Liver (tissue), 9 donors: ENCODE data around the gene FGF14. TPM values are rescaled to one million over a fixed set of nuclear protein-coding genes. Genes with fewer than 3 reads are reported as not detected.

Source experiments
- DNase-seq: peaks from one replicate; pipeline ENCODE4 v3.0.0-alpha.2; 2017; ENCODE audit warnings: low spot score
- H3K27ac ChIP-seq, 2 donors: one replicate each; pipeline ENCODE4 v1.7.0; 2013; ENCODE audit warnings: inconsistent platforms in 2 of 2, low read length in 2 of 2, control low read depth in 1 of 2, low read depth in 1 of 2, mild to moderate bottlenecking in 1 of 2
- H3K27me3 ChIP-seq, 4 donors: one replicate each; pipeline versions ENCODE4 v1.6.1 to v1.7.0; 2013; ENCODE audit warnings: low read length in 3 of 4, inconsistent platforms in 1 of 4, mild to moderate bottlenecking in 1 of 4, moderate library complexity in 1 of 4; ENCODE audit not compliant: control insufficient read depth in 4 of 4, insufficient read depth in 4 of 4
- H3K36me3 ChIP-seq, 4 donors: one replicate each; pipeline versions ENCODE4 v1.6.1 to v1.7.0; 2013; ENCODE audit warnings: low read length in 3 of 4, mild to moderate bottlenecking in 3 of 4, low read depth in 1 of 4, moderate library complexity in 1 of 4; ENCODE audit not compliant: control insufficient read depth in 4 of 4, insufficient read depth in 3 of 4
- H3K4me1 ChIP-seq, 4 donors: one replicate each; pipeline versions ENCODE4 v1.6.1 to v1.7.0; 2013; ENCODE audit warnings: low read length in 3 of 4, mild to moderate bottlenecking in 3 of 4, moderate library complexity in 1 of 4; ENCODE audit not compliant: control insufficient read depth in 4 of 4, insufficient read depth in 4 of 4
- H3K4me3 ChIP-seq, 3 donors: one replicate each; pipeline versions ENCODE4 v1.6.1 to v1.7.0; 2013; ENCODE audit warnings: low read length in 3 of 3, control low read depth in 1 of 3, low read depth in 1 of 3, mild to moderate bottlenecking in 1 of 3
- H3K9ac ChIP-seq, 2 donors: one replicate each; pipeline ENCODE4 v1.7.0; 2013; ENCODE audit warnings: low read length in 2 of 2, mild to moderate bottlenecking in 2 of 2, moderate library complexity in 2 of 2, control low read depth in 1 of 2, low read depth in 1 of 2
- H3K9me3 ChIP-seq, 4 donors: one replicate each; pipeline versions ENCODE4 v1.6.1 to v1.7.0; 2013; ENCODE audit warnings: low read length in 3 of 4; ENCODE audit not compliant: control insufficient read depth in 4 of 4
- EGR1 ChIP-seq, 2 donors: IDR thresholded peaks; 2 replicates each; pipeline ENCODE4 v1.6.1; 2016 to 2018; ENCODE audit warnings: antibody characterized with exemption in 2 of 2, low read depth in 2 of 2
- FOXA1 ChIP-seq: IDR thresholded peaks from 2 replicates; pipeline ENCODE4 v1.6.1; 2016; ENCODE audit warnings: antibody characterized with exemption
- FOXA2 ChIP-seq: IDR thresholded peaks from 2 replicates; pipeline ENCODE4 v1.6.1; 2016; ENCODE audit warnings: antibody characterized with exemption
- GABPA ChIP-seq, 2 donors: IDR thresholded peaks in 1 of 2; conservative IDR thresholded peaks in 1 of 2; 2 replicates each; pipeline ENCODE4 v1.6.1; 2016; ENCODE audit warnings: antibody characterized with exemption in 2 of 2, mild to moderate bottlenecking in 1 of 2, moderate library complexity in 1 of 2
- HNF4A ChIP-seq, 2 donors: conservative IDR thresholded peaks; 2 replicates each; pipeline ENCODE4 v1.6.1; 2016; ENCODE audit warnings: antibody characterized with exemption in 2 of 2, mild to moderate bottlenecking in 2 of 2
- HNF4G ChIP-seq: IDR thresholded peaks from 2 replicates; pipeline ENCODE4 v1.6.1; 2016; ENCODE audit warnings: antibody characterized with exemption
- RAD21 ChIP-seq, 2 donors: IDR thresholded peaks; 2 replicates each; pipeline ENCODE4 v1.6.1; 2016; ENCODE audit warnings: antibody characterized with exemption in 2 of 2, mild to moderate bottlenecking in 2 of 2
- RXRA ChIP-seq, 2 donors: IDR thresholded peaks; 2 replicates each; pipeline ENCODE4 v1.6.1; 2017 to 2018; ENCODE audit warnings: antibody characterized with exemption in 2 of 2, mild to moderate bottlenecking in 1 of 2
- SP1 ChIP-seq: IDR thresholded peaks from 2 replicates; pipeline ENCODE4 v1.6.1; 2018; ENCODE audit warnings: antibody characterized with exemption, mild to moderate bottlenecking
- TAF1 ChIP-seq: conservative IDR thresholded peaks from 2 replicates; pipeline ENCODE4 v1.6.1; 2016; ENCODE audit warnings: antibody characterized with exemption, mild to moderate bottlenecking
- WGBS: extraction: QIAGEN DNeasy Blood & Tissue Kit; methylation state at CpG from one replicate; pipeline ENCODE4 v1.1.7; 2013; 5-methylcytosine and 5-hydroxymethylcytosine counted together
- polyA plus RNA-seq, 2 donors: library from polyadenylated mRNA; stranded (reverse) in 1 of 2; unstranded in 1 of 2; fragments of 200-250 nt in 1 of 2; fragments of >200 nt in 1 of 2; fragmentation: Nextera tagmentation in 1 of 2; extraction: Ambion mirVana in 1 of 2; gene quantifications; one replicate each; pipeline versions ENCODE4 v1.2.1 to v1.2.3, GENCODE V29; 2013 to 2015
- total RNA-seq, 2 donors: library from RNA; depleted of rRNA; stranded (reverse); fragments of >200 nt; gene quantifications; one replicate each; pipeline ENCODE4 v1.2.3, GENCODE V29; 2014
- TF ChIP-seq, protein P1 (sequence below): IDR thresholded peaks from 2 replicates; pipeline ENCODE4 v1.6.1; 2016; ENCODE audit warnings: antibody characterized with exemption
- TF ChIP-seq, protein P2 (sequence below): IDR thresholded peaks from 2 replicates; pipeline ENCODE4 v1.6.1; 2016; ENCODE audit warnings: antibody characterized with exemption
- TF ChIP-seq, protein P3 (sequence below): IDR thresholded peaks from 2 replicates; pipeline ENCODE4 v1.6.1; 2016; ENCODE audit warnings: antibody characterized with exemption
- donor health status: healthy.
- donor health status: healthy.
- donor health status: healthy.
- donor health status: healthy.
- donor health status: healthy.

Gene FGF14
- total and polyA plus RNA-seq, 4 donors: 0.05 to 3.3 (median 1.0) TPM

DNA sequence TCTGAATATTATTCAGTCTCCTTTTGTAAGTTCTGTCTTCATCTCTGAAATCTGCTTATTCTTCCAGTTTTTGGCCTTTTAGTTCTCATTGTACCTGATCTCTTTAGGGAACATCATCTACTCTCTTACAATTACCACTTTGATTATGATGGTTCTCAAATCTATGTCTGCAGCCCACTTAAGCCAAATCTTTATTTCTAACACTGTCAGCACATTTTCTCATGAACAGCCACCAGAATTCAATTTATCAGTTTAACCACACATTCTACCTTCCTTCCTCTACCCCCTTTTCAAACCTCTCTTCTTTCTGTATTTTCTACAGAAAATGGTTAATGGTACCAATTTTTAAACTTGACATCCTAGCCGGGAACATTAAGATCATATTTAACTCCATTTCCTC lies 175.3 kb downstream of the FGF14 start:
- Histone ChIP-seq H3K9me3 (no peaks in the 10 kb centered on the region), H3K4me3 (no peak overlapping the region), H3K36me3 (no peaks in the 10 kb centered on the region), H3K9ac (no peak overlapping the region), H3K4me1 (peaks cover 0 to 9% (median 1%) of the 10 kb centered on the region in 4 donors), H3K27me3 (no peaks in the 10 kb centered on the region), H3K27ac (no peak overlapping the region)
- DNase-seq: no peak
- 81% methylated on average over 1 of the region's 1 CpG for WGBS
- TF ChIP-seq, protein P1, sequence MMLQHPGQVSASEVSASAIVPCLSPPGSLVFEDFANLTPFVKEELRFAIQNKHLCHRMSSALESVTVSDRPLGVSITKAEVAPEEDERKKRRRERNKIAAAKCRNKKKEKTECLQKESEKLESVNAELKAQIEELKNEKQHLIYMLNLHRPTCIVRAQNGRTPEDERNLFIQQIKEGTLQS: no peak
- TF ChIP-seq FOXA1: no peak

DNA sequence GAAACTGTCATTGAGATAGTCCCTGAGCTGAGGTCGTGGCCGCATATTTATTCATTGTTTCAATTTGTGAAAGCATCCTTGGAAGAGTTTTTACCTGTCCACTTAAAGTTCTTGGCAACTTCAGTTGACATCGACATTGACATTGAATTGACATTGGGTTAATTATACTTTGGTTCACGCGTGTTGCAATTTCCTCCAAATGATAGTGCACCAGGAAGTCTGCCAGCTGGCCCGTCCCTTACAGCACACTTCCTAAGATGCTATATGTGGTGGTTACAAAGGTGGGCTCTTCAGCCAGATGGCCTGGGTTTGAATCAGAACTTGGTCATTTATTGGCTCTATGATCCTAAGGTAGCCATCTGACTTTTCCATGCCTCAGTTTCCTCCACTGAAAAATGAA lies 176.0 kb downstream of the FGF14 start:
- DNase-seq: no peak
- WGBS: 29% methylated on average over 6 of the region's 6 CpGs
- TF ChIP-seq SP1 (peak; percentile 17), TAF1 (no peak), GABPA (IDR thresholded peaks at IDR 0.05 in 1 of 2, conservative IDR thresholded peaks at IDR 0.05 in 1 of 2) (peak in 1 of 2 donors; percentile 58), RXRA (IDR thresholded peaks at IDR 0.05) (peak in 1 of 2 donors; percentile 46), HNF4G (peak; percentile 24), RAD21 (IDR thresholded peaks at IDR 0.05) (peak in 1 of 2 donors; percentile 32), HNF4A (conservative IDR thresholded peaks at IDR 0.05) (peak; percentile 65 to 75)
- TF ChIP-seq, protein P2, sequence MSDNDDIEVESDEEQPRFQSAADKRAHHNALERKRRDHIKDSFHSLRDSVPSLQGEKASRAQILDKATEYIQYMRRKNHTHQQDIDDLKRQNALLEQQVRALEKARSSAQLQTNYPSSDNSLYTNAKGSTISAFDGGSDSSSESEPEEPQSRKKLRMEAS: peak; percentile 29
- TF ChIP-seq, protein P3, sequence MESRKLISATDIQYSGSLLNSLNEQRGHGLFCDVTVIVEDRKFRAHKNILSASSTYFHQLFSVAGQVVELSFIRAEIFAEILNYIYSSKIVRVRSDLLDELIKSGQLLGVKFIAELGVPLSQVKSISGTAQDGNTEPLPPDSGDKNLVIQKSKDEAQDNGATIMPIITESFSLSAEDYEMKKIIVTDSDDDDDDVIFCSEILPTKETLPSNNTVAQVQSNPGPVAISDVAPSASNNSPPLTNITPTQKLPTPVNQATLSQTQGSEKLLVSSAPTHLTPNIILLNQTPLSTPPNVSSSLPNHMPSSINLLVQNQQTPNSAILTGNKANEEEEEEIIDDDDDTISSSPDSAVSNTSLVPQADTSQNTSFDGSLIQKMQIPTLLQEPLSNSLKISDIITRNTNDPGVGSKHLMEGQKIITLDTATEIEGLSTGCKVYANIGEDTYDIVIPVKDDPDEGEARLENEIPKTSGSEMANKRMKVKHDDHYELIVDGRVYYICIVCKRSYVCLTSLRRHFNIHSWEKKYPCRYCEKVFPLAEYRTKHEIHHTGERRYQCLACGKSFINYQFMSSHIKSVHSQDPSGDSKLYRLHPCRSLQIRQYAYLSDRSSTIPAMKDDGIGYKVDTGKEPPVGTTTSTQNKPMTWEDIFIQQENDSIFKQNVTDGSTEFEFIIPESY: no peak

DNA sequence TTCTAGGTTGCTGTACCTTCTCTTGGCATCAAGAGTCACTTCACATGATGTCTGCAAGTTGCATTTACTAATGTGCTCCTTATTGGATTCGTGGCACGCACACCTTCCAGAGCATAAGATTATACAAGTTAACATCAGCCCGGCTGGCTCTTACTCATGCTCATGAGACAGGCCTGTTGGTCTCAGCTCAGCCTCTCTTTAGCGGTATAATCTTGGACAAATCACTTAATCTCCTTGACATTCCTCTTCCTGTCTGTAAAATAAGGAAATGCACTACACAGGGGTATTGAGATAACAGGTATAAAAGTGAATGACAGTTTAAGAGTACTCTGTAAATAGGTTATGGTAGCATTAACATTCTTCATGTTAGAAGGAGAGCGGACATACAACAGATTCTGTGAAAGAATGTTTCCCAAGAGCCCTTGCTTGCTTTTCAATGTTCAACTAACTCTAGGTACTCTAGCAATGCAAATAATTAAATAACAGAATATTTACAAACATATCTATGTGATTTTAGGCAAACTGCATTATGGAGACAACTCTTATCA lies 181.1 kb downstream of the FGF14 start:
- no peak for DNase-seq
- Histone ChIP-seq H3K27me3 (no peaks in the 10 kb centered on the region), H3K4me1 (peaks cover 0 to 1% (median 0%) of the 10 kb centered on the region in 4 donors), H3K27ac (no peak overlapping the region), H3K4me3 (no peak overlapping the region), H3K9me3 (no peaks in the 10 kb centered on the region), H3K9ac (no peak overlapping the region), H3K36me3 (no peaks in the 10 kb centered on the region)
- TF ChIP-seq GABPA (IDR thresholded peaks at IDR 0.05 in 1 of 2, conservative IDR thresholded peaks at IDR 0.05 in 1 of 2) (no peak), EGR1 (IDR thresholded peaks at IDR 0.05; ENCODE audit: low read depth in 2 of 2) (no peak), FOXA2 (no peak), HNF4G (no peak), SP1 (no peak), RAD21 (IDR thresholded peaks at IDR 0.05) (no peak), FOXA1 (no peak), RXRA (IDR thresholded peaks at IDR 0.05) (no peak)
- TF ChIP-seq, protein P3: no peak
- TF ChIP-seq, protein P1: no peak
- 65% methylated on average over 5 of the region's 5 CpGs for WGBS

More for the DNA sequence above, 176.0 kb downstream of the FGF14 start:
- Histone ChIP-seq H3K9ac (no peak overlapping the region), H3K4me3 (no peak overlapping the region), H3K27me3 (no peaks in the 10 kb centered on the region), H3K9me3 (no peaks in the 10 kb centered on the region), H3K27ac (no peak overlapping the region), H3K4me1 (peaks cover 0 to 6% (median 1%) of the 10 kb centered on the region in 4 donors), H3K36me3 (no peaks in the 10 kb centered on the region)
